Nephron progenitor cell (in vitro differentiated cells): ENCODE results near the gene KLF18.
A peak's percentile ranks its signal among the peaks of the same experiment; 100 is the strongest.

ENCODE experiments used
- DNase-seq: peaks from one replicate; pipeline ENCODE4 v3.0.0; 2021
- H3K27ac Mint-ChIP-seq: 2 replicates; pipeline ENCODE4 v1.8.0; 2021; ENCODE audit warnings: mild to moderate bottlenecking, moderate library complexity, mixed read lengths
- H3K27me3 Mint-ChIP-seq: 2 replicates; pipeline ENCODE4 v1.8.0; 2021; ENCODE audit warnings: mild to moderate bottlenecking, low read depth, mixed read lengths; ENCODE audit not compliant: poor library complexity
- H3K36me3 Mint-ChIP-seq: 2 replicates; pipeline ENCODE4 v1.8.0; 2021; ENCODE audit warnings: low read depth, mixed read lengths
- H3K4me1 Mint-ChIP-seq: 2 replicates; pipeline ENCODE4 v1.8.0; 2021; ENCODE audit warnings: mixed read lengths
- H3K4me3 Mint-ChIP-seq: 2 replicates; pipeline ENCODE4 v1.8.0; 2021; ENCODE audit warnings: mild to moderate bottlenecking, moderate library complexity, mixed read lengths
- H3K9me3 Mint-ChIP-seq: 2 replicates; pipeline ENCODE4 v1.8.0; 2021; ENCODE audit warnings: mild to moderate bottlenecking, moderate library complexity, mixed read lengths
- TF ChIP-seq, protein P1 (sequence below): fragments of 200-600 bp; sonication (generic); IDR thresholded peaks from 2 replicates; pipeline ENCODE4 v1.5.0; 2021; ENCODE audit warnings: antibody characterized with exemption

KLF18 gene

GRCh38 chr1:44110916-44111315 lies 30.5 kb downstream of the KLF18 start:
- peaks cover 30% of the 10 kb centered on the region for H3K27me3 Mint-ChIP-seq
- H3K4me1 Mint-ChIP-seq: no peaks in the 10 kb centered on the region
- H3K4me3 Mint-ChIP-seq: no peak overlapping the region
- no peak overlapping the region for H3K27ac Mint-ChIP-seq
- TF ChIP-seq, protein P1, sequence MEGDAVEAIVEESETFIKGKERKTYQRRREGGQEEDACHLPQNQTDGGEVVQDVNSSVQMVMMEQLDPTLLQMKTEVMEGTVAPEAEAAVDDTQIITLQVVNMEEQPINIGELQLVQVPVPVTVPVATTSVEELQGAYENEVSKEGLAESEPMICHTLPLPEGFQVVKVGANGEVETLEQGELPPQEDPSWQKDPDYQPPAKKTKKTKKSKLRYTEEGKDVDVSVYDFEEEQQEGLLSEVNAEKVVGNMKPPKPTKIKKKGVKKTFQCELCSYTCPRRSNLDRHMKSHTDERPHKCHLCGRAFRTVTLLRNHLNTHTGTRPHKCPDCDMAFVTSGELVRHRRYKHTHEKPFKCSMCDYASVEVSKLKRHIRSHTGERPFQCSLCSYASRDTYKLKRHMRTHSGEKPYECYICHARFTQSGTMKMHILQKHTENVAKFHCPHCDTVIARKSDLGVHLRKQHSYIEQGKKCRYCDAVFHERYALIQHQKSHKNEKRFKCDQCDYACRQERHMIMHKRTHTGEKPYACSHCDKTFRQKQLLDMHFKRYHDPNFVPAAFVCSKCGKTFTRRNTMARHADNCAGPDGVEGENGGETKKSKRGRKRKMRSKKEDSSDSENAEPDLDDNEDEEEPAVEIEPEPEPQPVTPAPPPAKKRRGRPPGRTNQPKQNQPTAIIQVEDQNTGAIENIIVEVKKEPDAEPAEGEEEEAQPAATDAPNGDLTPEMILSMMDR: no peak
- H3K9me3 Mint-ChIP-seq: peaks cover 4% of the 10 kb centered on the region
- DNase-seq: no peak
- no peaks in the 10 kb centered on the region for H3K36me3 Mint-ChIP-seq

DNA sequence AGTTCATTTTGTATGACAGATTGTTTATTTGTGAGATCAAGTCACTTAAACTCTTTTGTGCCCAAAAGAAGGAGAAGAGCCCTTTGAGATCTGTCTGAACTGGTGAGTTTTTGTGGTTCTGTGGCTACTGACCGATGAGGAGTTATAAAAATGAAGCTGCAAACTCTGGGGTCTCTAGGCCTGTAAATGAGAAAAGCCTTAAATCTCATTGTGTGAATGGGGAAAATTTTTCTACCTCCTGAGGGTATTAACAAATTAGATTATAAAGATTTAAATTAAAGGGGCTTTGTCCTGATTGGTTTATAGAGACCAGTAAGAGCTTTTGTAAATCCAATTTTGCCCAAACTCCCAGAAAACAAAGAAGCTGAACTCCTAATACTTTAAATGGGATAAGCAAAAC lies 32.5 kb downstream of the KLF18 start:
- Mint-ChIP-seq H3K36me3 (no peaks in the 10 kb centered on the region), H3K4me1 (no peaks in the 10 kb centered on the region), H3K9me3 (no peaks in the 10 kb centered on the region), H3K27ac (no peak overlapping the region), H3K4me3 (no peak overlapping the region), H3K27me3 (peaks cover 40% of the 10 kb centered on the region)
- no peak for DNase-seq
- TF ChIP-seq, protein P1: no peak

GRCh38 chr1:44108241-44108640 lies 33.2 kb downstream of the KLF18 start:
- H3K9me3 Mint-ChIP-seq: no peaks in the 10 kb centered on the region
- H3K4me3 Mint-ChIP-seq: no peak overlapping the region
- no peak for DNase-seq

GRCh38 chr1:44105810-44106209 lies 35.6 kb downstream of the KLF18 start:
- TF ChIP-seq, protein P1: no peak
- no peaks in the 10 kb centered on the region for H3K36me3 Mint-ChIP-seq
- H3K4me1 Mint-ChIP-seq: no peaks in the 10 kb centered on the region
- H3K4me3 Mint-ChIP-seq: no peak overlapping the region
- H3K27ac Mint-ChIP-seq: no peak overlapping the region
- no peak for DNase-seq
- H3K9me3 Mint-ChIP-seq: no peaks in the 10 kb centered on the region
- peaks cover 41% of the 10 kb centered on the region for H3K27me3 Mint-ChIP-seq

More at GRCh38 chr1:44108241-44108640, 33.2 kb downstream of the KLF18 start:
- TF ChIP-seq, protein P1: no peak
- Mint-ChIP-seq H3K4me1 (no peaks in the 10 kb centered on the region), H3K36me3 (no peaks in the 10 kb centered on the region), H3K27me3 (peaks cover 40% of the 10 kb centered on the region), H3K27ac (no peak overlapping the region)

DNA sequence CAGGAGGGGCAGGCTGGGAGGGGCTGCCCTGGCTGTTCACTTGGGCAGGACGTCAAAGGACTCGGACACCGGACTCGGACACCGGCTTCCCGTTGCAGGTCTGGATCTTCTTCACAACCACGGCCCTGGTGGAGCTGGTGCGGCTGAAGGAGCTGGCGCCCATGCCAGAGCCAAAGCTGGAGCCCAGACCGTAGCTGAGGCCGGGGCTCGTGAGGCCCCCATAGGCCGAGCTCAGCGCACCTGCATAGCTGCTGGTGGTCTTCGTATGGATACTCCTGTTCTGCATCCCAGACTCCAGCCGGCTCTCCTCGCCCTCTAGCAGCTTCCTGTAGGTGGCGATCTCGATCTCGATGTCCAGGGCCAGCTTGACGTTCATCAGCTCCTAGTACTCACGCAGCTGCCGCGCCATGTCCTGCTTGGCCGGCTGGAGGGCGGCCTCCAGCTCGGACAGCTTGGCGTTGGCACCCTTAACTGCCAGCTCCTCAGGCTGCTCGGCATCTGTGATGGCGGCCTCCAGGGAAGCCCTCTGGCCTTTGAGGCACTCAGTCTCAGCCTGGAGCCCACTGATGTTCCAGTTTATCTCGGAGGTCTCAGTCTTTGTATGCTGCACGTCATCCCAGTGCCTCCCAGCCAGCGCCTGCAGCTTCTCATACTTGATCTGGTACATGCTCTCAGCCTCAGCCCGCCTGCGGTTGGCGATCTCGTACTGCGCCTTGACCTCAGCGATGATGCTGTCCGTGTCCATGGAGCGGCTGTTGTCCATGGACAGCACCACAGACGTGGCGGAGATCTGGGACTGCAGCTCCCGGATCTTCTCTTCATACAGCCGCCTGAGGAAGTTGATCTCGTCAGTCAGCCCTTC lies 37.9 kb downstream of the KLF18 start:
- no peak overlapping the region for H3K4me3 Mint-ChIP-seq

More for the DNA sequence above, 37.9 kb downstream of the KLF18 start:
- H3K9me3 Mint-ChIP-seq: no peaks in the 10 kb centered on the region
- TF ChIP-seq, protein P1: peak; percentile 39
- H3K4me1 Mint-ChIP-seq: no peaks in the 10 kb centered on the region
- H3K36me3 Mint-ChIP-seq: no peaks in the 10 kb centered on the region
- peaks cover 43% of the 10 kb centered on the region for H3K27me3 Mint-ChIP-seq
- peak; percentile 61 for DNase-seq
- no peak overlapping the region for H3K27ac Mint-ChIP-seq
